Germinal center (tissue), 1 donor: ENCODE data around the gene EOLA2.
"Not testable (repeated sequence)": the region's sequence is repeated elsewhere in the genome, so short reads cannot be mapped to it uniquely, and the experiment has no call there.

Experiments used
- DNase-seq: peaks from one replicate; pipeline ENCODE4 v3.0.0; 2012; ENCODE audit warnings: mixed read lengths, low spot score

The EOLA2 gene

GRCh38 chrX:149932970-149933369, 5.3 kb downstream of the EOLA2 start:
- not testable (repeated sequence) for DNase-seq

DNA sequence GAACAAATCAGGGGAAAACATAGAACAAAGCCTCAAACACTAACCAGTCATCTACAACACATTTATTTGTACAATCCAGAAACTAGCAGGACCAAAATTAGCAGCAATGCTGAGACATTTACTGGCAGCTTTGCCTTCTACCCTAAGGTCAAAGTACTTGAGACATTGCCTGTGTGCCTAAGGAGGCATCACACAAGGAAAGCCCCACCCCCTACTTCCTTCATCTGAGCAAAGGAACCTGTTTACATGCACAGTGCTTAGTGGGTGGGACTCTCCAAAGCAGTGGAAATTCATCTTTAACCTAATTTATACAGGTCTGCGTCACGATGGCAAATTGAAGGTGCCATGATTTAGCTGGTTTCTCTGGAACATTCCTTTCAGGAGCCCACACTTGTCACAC, 6.1 kb downstream of the EOLA2 start:
- DNase-seq: not testable (repeated sequence)

DNA sequence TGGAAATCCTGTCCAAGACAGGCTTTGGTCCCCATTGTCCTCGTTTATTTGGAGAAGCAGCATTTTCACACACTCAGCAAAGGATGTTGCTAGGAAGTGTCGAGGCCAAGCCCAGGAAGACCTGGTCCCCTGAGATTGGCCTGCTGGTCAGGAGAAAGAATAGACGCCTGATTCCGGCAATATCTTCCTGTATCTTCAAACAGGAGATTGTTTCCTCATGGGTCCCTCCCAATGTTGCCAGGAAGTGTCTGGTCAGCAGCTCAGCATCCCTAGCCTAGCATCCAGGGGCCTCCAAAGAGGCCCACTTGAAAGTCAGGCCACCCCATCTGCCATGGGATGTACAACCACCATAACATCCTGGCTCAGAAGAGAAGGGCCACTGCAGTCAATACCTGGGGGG, 6.9 kb downstream of the EOLA2 start:
- DNase-seq: not testable (repeated sequence)

DNA sequence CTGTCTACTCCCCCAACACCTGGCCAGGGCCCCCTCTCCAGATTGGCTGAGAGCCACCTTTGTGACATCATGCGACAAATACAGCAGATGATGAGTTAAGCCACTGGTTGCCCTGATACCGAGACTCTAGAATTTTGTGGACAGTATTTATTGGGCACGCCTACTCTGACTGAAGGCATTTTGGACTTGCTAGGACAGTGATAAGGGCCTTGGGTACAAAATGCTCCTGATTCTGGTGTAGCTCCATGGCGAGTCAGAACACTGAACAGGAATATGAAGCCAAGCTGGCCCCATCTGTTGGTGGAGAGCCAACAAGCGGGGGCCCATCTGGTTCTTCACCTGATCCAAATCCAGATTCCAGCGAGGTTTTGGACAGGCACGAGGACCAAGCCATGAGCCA, 8.9 kb downstream of the EOLA2 start, which contains the start of gene HSFX4:
Gene HSFX4 (plus strand): TSS at position 174 of the 400 bp plus-strand sequence. CDS start 72 bp downstream, at position 246.
- DNase-seq: not testable (repeated sequence)

GRCh38 chrX:149928635-149929034, 9.7 kb downstream of the EOLA2 start:
- not testable (repeated sequence) for DNase-seq

- DNase-seq: not testable (repeated sequence)
Observed at GRCh38 chrX:149927964-149928258, 10.4 kb downstream of the EOLA2 start.

DNA sequence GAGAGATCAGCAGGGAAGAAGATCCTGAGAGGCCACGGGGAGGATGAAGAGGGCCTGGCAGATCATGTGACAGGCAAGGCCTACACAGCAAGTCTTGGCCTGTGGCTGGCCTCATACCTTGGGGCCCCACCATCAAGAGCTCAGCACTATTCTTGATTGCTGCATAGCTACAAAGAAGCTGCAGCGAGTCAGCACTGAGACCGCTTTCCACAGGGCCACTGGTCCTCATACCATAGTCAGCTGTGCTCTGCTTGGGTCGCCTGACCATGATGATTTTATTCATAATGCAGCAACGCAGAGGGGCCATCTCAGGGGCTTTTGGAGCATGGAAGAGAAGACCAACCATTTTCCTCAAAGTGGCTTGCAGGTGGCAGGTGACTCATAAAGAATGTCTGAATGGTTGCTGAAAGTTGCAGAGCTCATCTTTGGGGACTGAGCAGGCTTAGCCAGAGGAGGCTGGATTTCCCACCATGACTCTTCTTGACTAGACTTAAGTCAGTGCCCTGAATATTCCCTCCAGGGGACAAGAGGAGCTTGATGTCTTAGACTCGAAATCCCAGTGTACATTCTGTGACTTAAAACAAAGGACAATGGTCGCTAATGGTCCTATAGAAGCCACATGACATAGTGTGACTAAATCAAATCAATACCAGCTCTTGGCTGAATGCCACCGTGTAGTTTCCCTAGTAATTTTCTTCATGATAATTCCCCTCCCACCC, 10.9 kb downstream of the EOLA2 start:
- not testable (repeated sequence) for DNase-seq

DNA sequence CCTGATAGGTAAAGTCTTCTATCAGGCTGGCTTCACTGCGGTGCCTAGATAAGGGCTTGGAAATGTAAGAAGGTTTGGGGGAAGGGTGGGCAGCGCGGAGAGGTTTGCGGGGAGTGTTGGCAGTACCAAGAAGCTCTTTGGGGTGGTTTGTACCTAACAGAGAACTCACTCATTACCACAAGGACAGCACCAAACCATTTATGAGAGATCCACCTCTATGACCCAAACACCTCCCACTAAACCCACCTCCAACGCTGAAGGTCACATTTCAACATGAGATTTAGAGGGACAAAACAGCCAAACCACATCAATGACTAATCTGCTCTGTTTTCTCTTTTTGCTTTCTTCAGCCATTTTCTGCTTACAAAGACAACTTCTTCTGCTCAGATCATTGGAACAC, 13.9 kb downstream of the EOLA2 start:
- DNase-seq: not testable (repeated sequence)

DNA sequence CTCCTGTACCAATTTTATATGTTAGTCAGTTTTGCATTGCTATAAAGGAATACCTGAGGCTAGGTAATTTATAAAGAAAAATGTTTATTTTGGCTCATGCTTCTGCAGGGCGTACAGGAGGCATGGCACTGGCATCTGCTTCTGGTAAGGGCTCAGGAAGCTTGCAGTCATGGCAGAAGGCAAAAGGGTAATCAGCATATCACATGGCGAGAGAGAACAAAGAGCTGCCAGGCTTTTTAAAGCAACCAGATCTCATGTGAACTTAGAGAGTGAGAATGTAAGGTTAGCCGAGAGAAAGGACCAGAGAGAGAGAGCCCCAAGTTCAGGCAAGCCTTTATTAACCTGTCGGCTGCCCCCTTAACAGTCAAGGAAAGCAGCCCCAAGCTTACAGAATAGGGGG, 14.5 kb downstream of the EOLA2 start:
- not testable (repeated sequence) for DNase-seq

GRCh38 chrX:149916745-149917392, 21.4 kb downstream of the EOLA2 start:
- DNase-seq: no peak

- DNase-seq: no peak
Observed at GRCh38 chrX:149910178-149910695, 28.1 kb downstream of the EOLA2 start.

- no peak for DNase-seq
Observed at GRCh38 chrX:149909324-149910177, 28.7 kb downstream of the EOLA2 start.

GRCh38 chrX:149908727-149909126, 29.6 kb downstream of the EOLA2 start:
- DNase-seq: no peak

DNA sequence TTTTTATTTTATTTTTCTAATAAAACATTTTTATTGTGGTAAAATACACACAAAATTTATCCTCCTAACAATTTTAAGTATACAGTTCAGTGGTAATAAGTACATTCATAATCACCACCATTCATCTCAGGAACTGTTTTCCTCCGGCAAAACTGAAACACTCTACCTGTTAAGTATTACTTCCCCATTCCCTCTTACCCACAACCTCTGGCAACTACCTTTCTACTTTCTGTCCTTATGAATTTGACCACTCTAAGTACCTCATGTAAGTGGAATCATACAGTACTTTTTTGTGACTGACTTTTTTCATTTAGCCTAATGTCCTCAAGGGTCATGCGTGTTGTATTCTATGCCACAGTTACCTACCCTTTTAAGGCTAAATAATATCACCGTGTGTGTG, 30.0 kb downstream of the EOLA2 start:
- DNase-seq: no peak

DNA sequence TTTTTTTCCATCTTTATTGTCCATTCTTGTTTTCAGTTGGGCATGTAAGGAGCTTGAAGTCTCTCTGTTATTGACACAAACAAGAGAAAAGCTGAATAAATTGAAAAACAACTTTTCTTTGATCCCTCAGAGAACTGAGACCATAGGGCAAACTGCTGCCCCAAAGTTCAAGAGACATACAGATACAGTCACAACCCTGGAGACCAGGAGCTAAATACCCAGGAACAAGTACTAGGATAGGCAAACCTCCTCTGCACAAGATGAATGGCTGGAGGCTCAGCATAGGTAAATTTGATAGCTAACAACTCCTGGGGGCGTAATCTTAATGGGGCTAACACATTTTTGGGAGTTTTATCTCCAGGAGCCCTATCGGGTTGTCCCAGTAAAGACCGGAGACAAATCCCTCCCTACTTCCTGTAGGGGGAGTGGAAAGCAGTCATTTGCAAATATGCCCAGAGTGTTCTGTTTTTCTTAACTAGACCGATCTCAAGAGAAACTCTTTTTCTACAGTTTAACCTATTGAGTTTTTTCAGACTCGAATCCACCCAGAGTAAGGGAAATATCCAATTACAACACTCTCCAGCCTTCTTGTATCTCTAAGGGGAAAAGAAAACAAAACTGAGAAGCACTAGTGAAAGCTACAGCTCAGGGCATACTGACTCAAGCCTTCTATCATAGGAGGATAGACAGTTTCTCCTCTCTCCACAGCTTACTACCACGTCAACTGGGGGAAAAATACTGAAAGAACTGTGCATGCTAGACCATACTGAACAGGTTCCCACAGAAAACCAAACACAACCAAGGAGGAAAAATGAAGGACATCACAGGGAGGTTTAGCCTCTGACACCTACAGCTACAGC, 34.2 kb downstream of the EOLA2 start:
- DNase-seq: no peak

DNA sequence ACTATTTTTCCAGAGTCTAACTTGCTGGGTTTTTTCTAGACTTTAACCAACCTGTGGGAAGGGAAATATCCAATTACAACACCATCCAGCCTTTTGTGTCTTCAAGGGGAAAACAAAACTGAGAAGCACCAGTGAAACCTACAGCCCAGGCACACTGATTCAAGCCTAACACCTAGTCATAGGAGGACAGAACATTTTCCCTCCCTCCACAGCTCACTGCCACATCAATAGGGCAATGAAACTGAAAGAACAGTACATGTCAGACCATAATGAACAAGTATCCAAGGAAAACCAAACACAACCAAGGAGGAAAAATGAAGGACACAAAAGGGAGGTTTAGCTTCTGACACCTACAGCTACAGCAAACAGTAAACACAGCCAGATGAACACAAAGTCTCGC, 39.7 kb downstream of the EOLA2 start:
- no peak for DNase-seq

- DNase-seq: not testable (repeated sequence)
Observed at GRCh38 chrX:149890828-149891227, 47.5 kb downstream of the EOLA2 start.
